SK-N-SH (cell line): ENCODE measurements around the gene VWC2L. TPM values are rescaled to one million over a fixed set of nuclear protein-coding genes. Genes with fewer than 3 reads are reported as not detected.
A peak's percentile ranks its signal among the peaks of the same experiment; 100 is the strongest.

Experiments used
- CTCF ChIA-PET: fragments of 300-600, 350-600 bp; formaldehyde crosslinking; extraction: SDS; loops from one replicate; lab custom pipeline; 2021; lab: Yijun Ruan, JAX
- POLR2A ChIA-PET: fragments of 350-600 bp; sonication (Branson Sonifier 250); formaldehyde crosslinking; extraction: SDS; loops from one replicate; lab custom pipeline; 2020; ENCODE audit warnings: antibody characterized with exemption, inconsistent platforms; lab: Yijun Ruan, JAX
- DNase-seq: peaks from one replicate; pipeline ENCODE4 v3.0.0; 2012
- H2AFZ ChIP-seq: fragments of 200-600 bp; sonication (generic); 2 replicates; pipeline ENCODE4 v1.8.1; 2016; ENCODE audit warnings: antibody characterized with exemption, mild to moderate bottlenecking, low read depth
- H3F3A ChIP-seq: fragments of 200-600 bp; sonication (generic); replicated peaks from 2 replicates; pipeline ENCODE3; 2016; ENCODE audit warnings: antibody characterized with exemption, mild to moderate bottlenecking; ENCODE audit not compliant: insufficient read depth
- H3K27ac ChIP-seq, 2 experiments: fragments of 200-500 bp in 1 of 2; fragments of 200-600 bp in 1 of 2; sonication (Bioruptor generic) in 1 of 2; sonication (generic), shearing (Covaris generic) in 1 of 2; 2 replicates each; pipeline versions ENCODE4 v1.5.1 to v1.6.1; 2014 to 2016; ENCODE audit warnings: low read depth in 2 of 2, inconsistent platforms in 1 of 2, low read length in 1 of 2, mild to moderate bottlenecking in 1 of 2, mixed read lengths in 1 of 2
- H3K27me3 ChIP-seq: fragments of 200-600 bp; sonication (generic), shearing (Covaris generic); 2 replicates; pipeline ENCODE4 v1.6.1; 2016; ENCODE audit warnings: mixed run types; ENCODE audit not compliant: insufficient read depth
- H3K36me3 ChIP-seq, 2 experiments: fragments of 200-500 bp in 1 of 2; fragments of 200-600 bp in 1 of 2; sonication (Bioruptor generic) in 1 of 2; sonication (generic) in 1 of 2; replicated peaks in 1 of 2; 2 replicates each; pipeline versions ENCODE3 to v1.5.1; 2014 to 2016; ENCODE audit warnings: low read length in 1 of 2, mild to moderate bottlenecking in 1 of 2; ENCODE audit not compliant: insufficient read depth in 2 of 2, control insufficient read depth in 1 of 2
- H3K4me1 ChIP-seq, 2 experiments: fragments of 200-500 bp in 1 of 2; fragments of 200-600 bp in 1 of 2; sonication (Bioruptor generic) in 1 of 2; sonication (generic), shearing (Covaris generic) in 1 of 2; 2 replicates each; pipeline versions ENCODE4 v1.5.1 to v1.6.1; 2014 to 2016; ENCODE audit warnings: low read depth in 1 of 2, low read length in 1 of 2, mixed run types in 1 of 2; ENCODE audit not compliant: insufficient read depth in 2 of 2, control insufficient read depth in 1 of 2
- H3K4me2 ChIP-seq: fragments of 200-600 bp; sonication (generic), shearing (Covaris generic); 2 replicates; pipeline ENCODE4 v1.6.1; 2017; ENCODE audit warnings: mixed run types
- H3K4me3 ChIP-seq, 2 experiments: fragments of 200-500 bp in 1 of 2; fragments of 200-600 bp in 1 of 2; sonication (Bioruptor generic) in 1 of 2; sonication (generic), shearing (Covaris generic) in 1 of 2; 2 replicates each; pipeline versions ENCODE4 v1.5.1 to v1.8.1; 2014 to 2016; ENCODE audit warnings: low read depth in 2 of 2, inconsistent platforms in 1 of 2, low read length in 1 of 2, mild to moderate bottlenecking in 1 of 2, mixed read lengths in 1 of 2, moderate library complexity in 1 of 2
- H3K79me2 ChIP-seq: fragments of 200-600 bp; sonication (generic); 2 replicates; pipeline ENCODE4 v1.8.1; 2017; ENCODE audit warnings: mild to moderate bottlenecking; ENCODE audit not compliant: insufficient read depth
- H3K9ac ChIP-seq: fragments of 200-600 bp; sonication (generic); 2 replicates; pipeline ENCODE4 v1.6.1; 2017; ENCODE audit warnings: mixed run types
- H3K9me2 ChIP-seq: fragments of 200-600 bp; sonication (generic); 2 replicates; pipeline ENCODE4 v1.6.1; 2017; ENCODE audit warnings: mixed run types
- H3K9me3 ChIP-seq: fragments of 200-600 bp; sonication (generic); 2 replicates; pipeline ENCODE4 v1.6.1; 2017; ENCODE audit warnings: mixed run types, mild to moderate bottlenecking, moderate library complexity
- H4K20me1 ChIP-seq: fragments of 200-600 bp; sonication (generic); 2 replicates; pipeline ENCODE4 v1.6.1; 2017; ENCODE audit warnings: mild to moderate bottlenecking, mixed run types; ENCODE audit not compliant: insufficient read depth
- CTCF ChIP-seq: fragments of 200-600 bp; sonication (generic); IDR thresholded peaks from 2 replicates; pipeline ENCODE4 v1.6.1; 2017; ENCODE audit warnings: antibody characterized with exemption, mild to moderate bottlenecking, moderate library complexity
- MEF2A ChIP-seq: IDR thresholded peaks from 2 replicates; pipeline ENCODE4 v1.4.0; 2012; ENCODE audit warnings: low read depth, borderline replicate concordance
- MXI1 ChIP-seq: IDR thresholded peaks from 2 replicates; pipeline ENCODE4 v1.6.1; 2012; ENCODE audit warnings: mild to moderate bottlenecking, low read depth, low read length, improper control_type of control experiment
- RAD21 ChIP-seq: IDR thresholded peaks from 2 replicates; pipeline ENCODE4 v1.6.1; 2012; ENCODE audit warnings: mild to moderate bottlenecking, low read length
- RFX5 ChIP-seq: IDR thresholded peaks from 2 replicates; pipeline ENCODE4 v1.6.1; 2012; ENCODE audit warnings: mild to moderate bottlenecking, improper control_type of control experiment, low read length
- ZBTB33 ChIP-seq: IDR thresholded peaks from 2 replicates; pipeline ENCODE4 v1.4.0; 2012; ENCODE audit warnings: low read depth, borderline replicate concordance
- WGBS: methylation state at CpG from one replicate; pipeline ENCODE4 v1.1.6; 2017; ENCODE audit warnings: low lambda C conversion rate; 5-methylcytosine and 5-hydroxymethylcytosine counted together
- polyA plus RNA-seq, 3 experiments: library from polyadenylated mRNA; depleted of rRNA; stranded (reverse); fragments of >200 nt; gene quantifications; 2 replicates each; pipeline ENCODE4 v1.2.3, GENCODE V29; 2012

Gene VWC2L
- polyA plus RNA-seq, 1 of the 3 experiments (the other 2 are of a cell fraction): not detected

GRCh38 chr2:214591366-214591765, 180.5 kb downstream of the VWC2L start:
- peak; percentile 55 for TF ChIP-seq RAD21
- no peak for TF ChIP-seq RFX5
- peak; percentile 37; the same call in 1 of the 2 replicates for TF ChIP-seq CTCF
- 31% methylated on average over 1 of the region's 1 CpG for WGBS
- Histone ChIP-seq H3K9ac (no peak overlapping the region), H3K27ac (no peak overlapping the region), H3K4me1 (no peaks in the 10 kb centered on the region; a peak in 1 of 4 replicates), H3K4me3 (no peak overlapping the region), H3F3A (no peaks in the 10 kb centered on the region), H3K36me3 (no peaks in the 10 kb centered on the region), H3K9me2 (no peaks in the 10 kb centered on the region), H3K79me2 (no peaks in the 10 kb centered on the region), H3K4me2 (no peak overlapping the region), H4K20me1 (no peaks in the 10 kb centered on the region), H3K27me3 (no peaks in the 10 kb centered on the region), H2AFZ (no peak overlapping the region), H3K9me3 (no peaks in the 10 kb centered on the region)
- DNase-seq: no peak
- ChIA-PET POLR2A (no interaction called here), CTCF (interaction anchor here (1.0 to 1.3 kb wide), 2 partner anchors 9 to 84 kb away, joined by 3 to 4 read pairs; no protein-coding TSS in a partner anchor)

GRCh38 chr2:214592011-214592410, 181.2 kb downstream of the VWC2L start:
- 44% methylated on average over 4 of the region's 4 CpGs for WGBS
- POLR2A ChIA-PET: no interaction called here

More at GRCh38 chr2:214592011-214592410, 181.2 kb downstream of the VWC2L start:
- no peak for TF ChIP-seq CTCF
- no peak for TF ChIP-seq MEF2A
- TF ChIP-seq MXI1: no peak
- TF ChIP-seq ZBTB33: no peak
- no peak for DNase-seq
- H3K36me3 ChIP-seq: no peaks in the 10 kb centered on the region
- no peaks in the 10 kb centered on the region for H3K9me2 ChIP-seq
- no peak overlapping the region for H3K4me3 ChIP-seq
- no peaks in the 10 kb centered on the region for H3K27me3 ChIP-seq
- no peaks in the 10 kb centered on the region for H3F3A ChIP-seq
- H3K79me2 ChIP-seq: no peaks in the 10 kb centered on the region
- no peak overlapping the region for H3K9ac ChIP-seq
- H4K20me1 ChIP-seq: no peaks in the 10 kb centered on the region
- H3K9me3 ChIP-seq: no peaks in the 10 kb centered on the region
- H3K4me1 ChIP-seq: no peaks in the 10 kb centered on the region; a peak in 1 of 4 replicates
- no peak overlapping the region for H2AFZ ChIP-seq
- H3K27ac ChIP-seq: no peak overlapping the region
- H3K4me2 ChIP-seq: no peak overlapping the region
- CTCF ChIA-PET: interaction anchor here (0.6 to 1.3 kb wide), 5 partner anchors 10 to 643 kb away, joined by 3 to 4 read pairs (median 3); no protein-coding TSS in a partner anchor
